GM21717 (cell line): Measurements from ENCODE around the gene PPP4R3A.
A peak's percentile ranks its signal among the peaks of the same experiment; 100 is the strongest.
"Not testable (repeated sequence)": the region's sequence is repeated elsewhere in the genome, so short reads cannot be mapped to it uniquely, and the experiment has no call there.

Experiments
- ATAC-seq: cut with Tn5 transposase; IDR thresholded peaks from one replicate; pipeline ENCODE4 v1.9.1; 2021; ENCODE audit warnings: mild to moderate bottlenecking, moderate library complexity; ENCODE audit not compliant: unreplicated experiment

PPP4R3A gene

GRCh38 chr14:91510171-91511042 is at the start of gene PPP4R3A:
PPP4R3A (minus strand) TSS chr14:91510310; CDS start chr14:91509647, 663 bp downstream.
- ATAC-seq: peak; percentile 84

DNA sequence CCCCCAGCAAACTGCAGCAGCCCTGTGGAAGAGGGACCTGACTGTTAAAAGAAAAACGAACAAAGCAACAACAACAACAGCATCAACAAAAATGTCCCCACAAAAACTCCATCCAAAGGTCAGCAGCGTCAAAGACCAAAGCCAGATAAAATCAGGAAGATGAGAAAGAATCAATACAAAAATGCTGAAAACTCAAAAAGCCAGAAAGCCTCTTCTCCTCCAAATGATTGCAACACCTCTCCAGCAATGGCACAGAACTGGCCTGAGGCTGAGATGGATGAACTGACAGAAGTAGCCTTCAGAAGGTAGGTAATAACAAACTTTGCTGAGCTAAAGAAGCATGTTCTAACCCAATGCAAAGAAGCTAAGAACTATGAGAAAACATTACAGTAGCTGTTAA is 45.4 kb upstream of the PPP4R3A start:
- no peak for ATAC-seq

DNA sequence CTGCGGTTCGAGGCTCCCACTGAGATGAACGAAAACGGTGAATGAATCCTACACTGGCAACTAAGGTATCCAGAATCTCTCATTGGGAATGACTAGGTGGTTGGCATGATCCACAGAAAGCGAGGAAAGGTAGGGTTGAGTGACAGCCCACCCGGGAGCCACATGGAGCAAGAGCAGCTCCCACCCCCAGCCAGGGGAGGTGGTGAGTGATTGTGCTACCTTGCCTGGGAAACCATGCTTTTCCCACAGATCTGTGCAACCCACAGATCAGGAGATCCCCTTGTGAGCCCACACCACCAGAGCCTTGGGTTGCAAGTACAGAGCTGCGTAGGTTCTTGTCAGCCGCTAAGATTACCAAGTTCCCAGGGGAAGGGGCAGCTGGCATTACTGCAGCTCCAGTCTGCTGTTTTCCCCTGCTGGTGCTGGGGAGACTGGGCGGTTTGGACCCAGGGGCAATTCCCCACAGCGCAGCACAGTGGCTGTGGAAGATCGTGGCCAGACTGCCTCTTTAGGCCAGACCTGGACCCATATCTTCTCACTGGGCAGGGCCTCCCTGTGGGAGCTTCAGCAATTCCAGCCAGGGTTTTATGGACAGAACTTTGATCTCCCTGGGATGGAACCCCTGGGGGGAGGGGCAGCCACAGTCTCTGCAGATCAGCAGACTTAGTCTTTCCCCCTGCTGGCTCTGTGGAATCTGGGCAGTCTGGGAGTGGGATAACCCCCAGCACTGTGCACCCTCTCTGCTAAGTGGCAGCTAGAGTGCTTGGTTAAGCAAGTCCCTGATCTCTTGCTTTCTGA is 44.6 kb upstream of the PPP4R3A start:
- ATAC-seq: no peak

GRCh38 chr14:91548108-91548507 is 38.0 kb upstream of the PPP4R3A start:
- no peak for ATAC-seq

GRCh38 chr14:91545946-91546716 is 36.0 kb upstream of the PPP4R3A start:
- no peak for ATAC-seq

GRCh38 chr14:91545204-91545603 is 35.1 kb upstream of the PPP4R3A start:
- ATAC-seq: no peak

GRCh38 chr14:91536327-91536726 is 26.2 kb upstream of the PPP4R3A start:
- no peak for ATAC-seq

DNA sequence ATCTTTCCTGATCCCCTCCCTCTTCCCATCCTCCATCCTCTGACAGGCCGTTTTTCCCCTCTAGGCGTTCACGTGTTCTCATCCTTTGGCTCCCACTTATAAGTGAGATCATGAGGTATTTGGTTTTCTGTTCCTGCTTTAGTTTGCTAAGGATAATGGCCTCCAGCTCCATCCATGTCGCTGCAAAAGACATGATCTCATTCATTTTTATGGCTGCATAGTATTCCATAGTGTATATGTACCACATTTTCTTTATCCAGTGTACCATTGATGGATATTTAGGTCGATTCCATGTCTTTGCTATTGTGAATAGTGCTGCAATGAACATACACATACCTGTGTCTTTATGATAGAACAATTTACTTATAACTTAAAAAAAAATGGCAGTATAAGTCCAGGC is 23.9 kb upstream of the PPP4R3A start:
- not testable (repeated sequence) for ATAC-seq

- no peak for ATAC-seq
Measured at GRCh38 chr14:91533623-91534022, 23.5 kb upstream of the PPP4R3A start.

DNA sequence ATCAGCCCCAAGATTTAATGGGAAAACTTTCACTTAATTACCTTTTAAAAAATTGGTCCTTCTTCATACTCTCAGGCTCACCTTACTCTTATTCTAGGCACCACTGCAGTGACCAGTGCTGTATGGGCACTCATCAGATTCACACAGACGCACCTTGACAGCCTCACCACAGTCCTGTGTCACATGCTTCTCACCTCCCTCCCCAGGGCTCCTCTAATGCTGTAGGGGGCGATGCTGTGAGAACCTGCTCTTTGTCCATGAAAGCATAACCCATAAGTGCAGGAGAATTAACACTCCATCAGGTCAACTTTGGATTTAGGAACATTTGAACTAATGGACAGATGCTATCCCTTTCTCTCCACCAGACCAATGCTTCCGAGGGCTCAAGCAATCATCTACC is 13.9 kb upstream of the PPP4R3A start:
- ATAC-seq: no peak

- no peak for ATAC-seq
Measured at GRCh38 chr14:91521061-91521640, 11.0 kb upstream of the PPP4R3A start.

- no peak for ATAC-seq
Measured at GRCh38 chr14:91520138-91520537, 10.0 kb upstream of the PPP4R3A start.

DNA sequence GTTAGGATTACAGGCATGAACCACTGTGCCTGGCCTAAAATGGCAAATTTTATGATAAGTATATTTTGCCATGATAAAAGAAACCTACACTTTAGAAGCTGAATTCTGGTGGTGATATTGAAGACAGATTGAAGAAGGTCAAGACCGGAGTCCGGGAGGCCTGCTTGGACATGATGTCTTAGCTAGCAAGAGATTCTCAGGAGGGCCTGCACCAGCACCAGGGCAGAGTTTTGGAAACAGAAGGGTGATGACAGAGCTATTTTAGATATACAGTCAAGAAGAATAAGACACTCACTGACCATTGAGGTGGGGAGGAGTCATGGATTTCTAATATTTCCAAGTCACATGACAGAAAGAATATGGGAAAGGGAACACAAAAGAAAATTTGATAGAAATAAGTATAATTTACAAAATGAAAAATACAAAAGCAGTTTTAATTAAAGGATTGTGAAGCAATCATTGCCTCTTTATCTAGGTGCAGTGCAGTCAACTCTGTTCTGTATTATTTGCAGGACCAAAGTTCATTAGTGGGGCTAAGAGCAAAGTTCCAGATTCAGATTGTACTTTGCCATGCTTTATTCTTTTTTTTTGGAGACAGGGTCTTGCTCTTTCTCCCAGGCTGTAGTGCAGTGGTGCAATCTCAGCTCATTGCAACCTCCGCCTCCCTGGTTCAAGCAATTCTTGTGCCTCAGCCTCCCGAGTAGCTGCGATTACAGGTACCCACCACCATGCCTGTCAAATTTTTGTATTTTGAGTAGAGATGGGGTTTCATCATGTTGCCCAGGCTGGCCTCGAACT is 9.3 kb upstream of the PPP4R3A start:
- ATAC-seq: no peak

DNA sequence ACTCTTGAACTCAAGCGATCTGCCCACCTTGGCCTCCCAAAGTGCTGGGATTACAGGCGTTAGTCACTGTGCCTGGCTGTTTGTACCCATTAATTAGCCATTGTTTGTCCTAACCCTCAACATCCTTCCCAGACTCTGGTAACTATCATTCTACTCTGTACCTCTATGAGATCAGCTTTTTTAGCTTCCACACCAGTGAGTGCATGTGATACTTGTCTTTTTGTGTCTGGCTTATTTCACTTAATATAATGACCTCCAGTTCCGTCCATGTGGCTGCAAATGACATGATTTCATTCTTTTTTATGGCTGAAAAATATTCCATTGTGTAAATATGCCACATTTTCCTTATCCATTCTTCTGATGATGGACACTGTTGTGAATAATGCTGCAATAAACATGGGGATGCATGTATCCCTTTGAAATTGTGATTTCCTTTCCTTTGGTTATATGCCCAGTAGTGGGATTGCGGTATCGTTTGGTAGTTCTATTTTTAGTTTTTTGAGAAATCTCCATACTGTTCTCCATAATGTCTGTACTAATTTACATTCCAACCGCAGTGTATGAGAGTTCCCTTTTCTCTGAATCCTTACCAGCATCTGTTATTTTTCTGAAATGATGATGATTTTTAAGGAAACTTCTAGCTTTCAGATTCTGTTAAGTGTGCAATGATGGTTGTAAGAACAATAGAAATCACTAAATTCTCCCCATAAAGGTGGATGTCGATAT is 6.7 kb upstream of the PPP4R3A start:
- ATAC-seq: no peak

DNA sequence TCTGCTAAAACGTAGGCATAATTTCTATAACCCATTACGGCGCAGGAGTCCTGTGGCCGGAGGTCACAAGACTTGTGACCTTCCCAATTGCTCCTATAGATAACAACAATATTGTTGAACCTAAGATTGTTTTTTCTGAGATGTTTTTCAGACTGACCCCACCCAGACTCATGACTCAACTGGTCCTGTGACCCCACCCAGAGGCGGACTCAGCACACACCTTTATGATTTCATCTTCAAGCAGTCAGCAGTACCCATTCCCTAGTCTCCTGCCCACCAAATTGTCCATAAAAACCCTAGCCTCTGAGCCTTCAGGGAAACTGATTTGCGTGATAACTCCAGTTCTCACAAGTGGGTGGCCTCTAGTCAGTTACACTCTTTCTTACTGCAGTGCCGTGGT is 5.9 kb upstream of the PPP4R3A start:
- no peak for ATAC-seq

DNA sequence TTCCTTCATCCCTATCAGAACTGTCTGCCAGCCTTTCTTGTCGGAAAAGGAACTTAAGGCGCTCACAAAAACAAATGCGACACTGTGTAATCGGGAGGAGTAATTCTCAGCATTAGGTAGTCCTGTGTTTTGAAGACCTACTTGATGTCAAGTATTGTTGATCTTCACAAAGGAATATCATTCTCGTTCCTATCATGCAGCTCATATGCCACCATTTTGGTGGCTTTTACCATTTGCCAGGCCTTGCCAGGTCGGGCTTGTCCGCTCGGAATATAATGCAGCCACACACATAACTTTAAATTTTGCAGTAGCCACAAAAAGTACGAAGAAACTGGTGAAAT is 903 bp upstream of the PPP4R3A start:
- no peak for ATAC-seq

GRCh38 chr14:91509878-91510170 is 286 bp downstream of the PPP4R3A start:
- peak; percentile 21 for ATAC-seq

DNA sequence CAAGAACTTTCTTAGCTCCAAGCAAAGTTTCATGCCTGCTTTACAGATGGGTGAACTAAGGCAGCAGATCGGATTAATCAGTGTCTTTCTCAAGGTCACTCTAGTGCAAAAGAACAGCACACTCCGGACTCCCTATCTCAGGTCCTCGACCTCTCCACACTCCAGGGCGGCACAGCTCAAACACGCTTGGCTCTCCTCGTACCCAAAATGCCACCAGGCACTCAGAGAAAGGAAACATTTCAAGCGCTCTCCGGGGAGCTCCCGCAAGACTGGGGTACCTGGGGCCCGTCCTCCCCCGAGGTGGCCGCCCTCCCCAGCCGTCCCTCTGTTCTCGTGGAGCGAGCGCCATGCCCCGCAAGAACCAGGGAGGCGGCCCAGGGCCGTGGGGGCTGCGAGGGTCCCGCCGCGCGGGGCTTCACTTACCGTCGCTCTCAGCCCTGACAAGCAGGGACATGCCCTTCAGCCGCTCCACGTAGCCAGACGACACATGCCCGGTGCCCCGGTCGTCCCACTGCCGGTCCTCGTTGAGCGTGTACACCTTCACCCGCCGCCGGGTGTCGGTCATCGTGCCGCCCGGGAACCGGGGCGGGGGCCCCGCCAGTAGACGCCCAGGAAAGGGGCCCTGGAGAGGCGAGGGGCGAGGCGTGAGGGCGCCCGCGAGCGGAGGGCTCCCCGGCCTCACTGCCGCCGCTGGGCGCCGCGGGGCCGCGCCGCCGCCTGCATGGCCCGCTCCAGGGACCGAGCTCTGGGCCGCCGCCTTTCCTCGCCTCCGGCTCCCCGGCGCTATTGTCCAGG is 830 bp downstream of the PPP4R3A start:
- ATAC-seq: peak; percentile 17

- no peak for ATAC-seq
Measured at GRCh38 chr14:91508105-91508504, 2.0 kb downstream of the PPP4R3A start.
